Panc1 (cell line): ENCODE data around the gene UTS2R.

Source experiments
- POLR2AphosphoS5 ChIP-seq: IDR thresholded peaks from 2 replicates; pipeline ENCODE4 v1.6.1; 2012; ENCODE audit warnings: mild to moderate bottlenecking, low read depth, low read length, moderate library complexity
- TF ChIP-seq, protein P1 (sequence below): fragments of 450-650 bp; IDR thresholded peaks from 2 replicates; pipeline ENCODE4 v1.5.1; 2017; ENCODE audit warnings: mild to moderate bottlenecking

GRCh38 chr17:82355770-82356427 lies 15.7 kb upstream of the UTS2R start:
- TF ChIP-seq, protein P1, sequence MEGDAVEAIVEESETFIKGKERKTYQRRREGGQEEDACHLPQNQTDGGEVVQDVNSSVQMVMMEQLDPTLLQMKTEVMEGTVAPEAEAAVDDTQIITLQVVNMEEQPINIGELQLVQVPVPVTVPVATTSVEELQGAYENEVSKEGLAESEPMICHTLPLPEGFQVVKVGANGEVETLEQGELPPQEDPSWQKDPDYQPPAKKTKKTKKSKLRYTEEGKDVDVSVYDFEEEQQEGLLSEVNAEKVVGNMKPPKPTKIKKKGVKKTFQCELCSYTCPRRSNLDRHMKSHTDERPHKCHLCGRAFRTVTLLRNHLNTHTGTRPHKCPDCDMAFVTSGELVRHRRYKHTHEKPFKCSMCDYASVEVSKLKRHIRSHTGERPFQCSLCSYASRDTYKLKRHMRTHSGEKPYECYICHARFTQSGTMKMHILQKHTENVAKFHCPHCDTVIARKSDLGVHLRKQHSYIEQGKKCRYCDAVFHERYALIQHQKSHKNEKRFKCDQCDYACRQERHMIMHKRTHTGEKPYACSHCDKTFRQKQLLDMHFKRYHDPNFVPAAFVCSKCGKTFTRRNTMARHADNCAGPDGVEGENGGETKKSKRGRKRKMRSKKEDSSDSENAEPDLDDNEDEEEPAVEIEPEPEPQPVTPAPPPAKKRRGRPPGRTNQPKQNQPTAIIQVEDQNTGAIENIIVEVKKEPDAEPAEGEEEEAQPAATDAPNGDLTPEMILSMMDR = no peak
- no peak for TF ChIP-seq POLR2AphosphoS5
